Caki2 (cell line): ENCODE measurements around the gene DGKH. TPM values are rescaled to one million over a fixed set of nuclear protein-coding genes. Genes with fewer than 3 reads are reported as not detected.

Experiments used
- DNase-seq: peaks from one replicate; pipeline ENCODE4 v3.0.0-alpha.2; 2015; ENCODE audit warnings: low read depth
- in situ Hi-C: cut with HindIII; loops from 2 replicates; pipeline ENCODE4 v1.10.0; 2016; ENCODE audit warnings: low sequenced_read_pairs, low pct_unique_long_range_greater_than_20kb, mixed read lengths
- total RNA-seq: library from RNA; depleted of rRNA; stranded (reverse); fragments of >200 nt; shearing (Covaris generic); gene quantifications from 2 replicates; pipeline ENCODE4 v1.2.3, GENCODE V29; 2014; ENCODE audit warnings: low replicate concordance; rRNA removed

Gene DGKH
- total RNA-seq, 1 experiment from 2014 or later, result 1.9 TPM

- in situ Hi-C loops, result no loop called here
- DNase-seq, result no peak
Observed at GRCh38 chr13:42275098-42275471, 226.6 kb downstream of the DGKH start.

GRCh38 chr13:42275506-42275905 is 227.1 kb downstream of the DGKH start:
- in situ Hi-C loops, result no loop called here
- DNase-seq, result no peak

GRCh38 chr13:42276683-42277082 is 228.2 kb downstream of the DGKH start:
- DNase-seq, result no peak
- in situ Hi-C loops, result no loop called here

DNA sequence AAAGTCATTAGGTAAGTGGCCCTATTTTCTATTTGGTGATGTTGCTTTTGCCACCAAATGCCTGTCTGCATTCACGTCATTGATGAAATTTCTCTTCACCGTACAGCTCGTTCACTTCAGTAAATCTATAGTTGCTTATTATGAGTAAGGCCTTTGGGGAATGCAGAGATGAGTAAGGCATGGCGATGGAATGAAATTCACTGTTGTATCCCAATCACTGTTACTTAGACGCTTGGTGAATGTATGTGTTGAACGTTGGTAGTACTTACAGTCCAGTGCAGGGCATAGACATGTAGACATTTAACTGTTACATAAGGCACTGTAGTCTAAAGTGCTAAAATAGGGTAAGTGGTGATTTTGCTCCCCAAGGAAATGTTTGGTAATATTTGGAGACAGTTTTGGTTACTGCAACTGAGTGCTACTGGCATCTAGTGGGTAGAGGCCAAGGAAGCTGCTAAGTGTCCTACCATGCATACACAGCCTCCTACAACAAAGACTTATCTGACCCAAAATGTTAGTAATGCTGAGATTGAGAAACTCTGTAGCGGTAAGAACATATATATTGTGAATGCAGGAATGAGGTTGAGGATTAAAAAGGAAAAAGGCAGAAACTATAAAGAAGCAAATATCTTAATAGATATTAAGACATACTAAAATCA is 229.3 kb downstream of the DGKH start:
- in situ Hi-C loops, result no loop called here
- no peak for DNase-seq

DNA sequence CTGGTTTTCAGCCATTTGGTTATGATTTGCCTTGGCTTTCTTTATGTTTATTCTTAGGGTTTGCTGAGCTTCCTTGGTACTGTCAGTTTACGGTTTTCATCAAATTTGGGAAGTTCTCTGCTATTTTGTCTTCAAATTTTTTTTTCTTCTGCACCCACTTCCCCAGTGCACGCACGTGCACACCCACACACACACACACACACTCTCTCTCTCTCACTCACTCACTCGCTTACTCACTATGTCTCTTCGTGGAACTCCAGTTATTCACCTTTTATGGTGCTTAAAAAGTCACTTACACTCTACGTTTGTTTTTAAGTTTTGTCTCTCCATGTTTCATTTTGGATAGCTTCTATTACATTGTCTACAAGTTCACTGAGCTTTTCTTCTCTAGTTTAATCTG is 230.6 kb downstream of the DGKH start:
- in situ Hi-C loops, result no loop called here
- no peak for DNase-seq

- in situ Hi-C loops, result no loop called here
- no peak for DNase-seq
Observed at GRCh38 chr13:42279986-42280385, 231.5 kb downstream of the DGKH start.

GRCh38 chr13:42280537-42280936 is 232.1 kb downstream of the DGKH start:
- in situ Hi-C loops, result no loop called here
- no peak for DNase-seq

DNA sequence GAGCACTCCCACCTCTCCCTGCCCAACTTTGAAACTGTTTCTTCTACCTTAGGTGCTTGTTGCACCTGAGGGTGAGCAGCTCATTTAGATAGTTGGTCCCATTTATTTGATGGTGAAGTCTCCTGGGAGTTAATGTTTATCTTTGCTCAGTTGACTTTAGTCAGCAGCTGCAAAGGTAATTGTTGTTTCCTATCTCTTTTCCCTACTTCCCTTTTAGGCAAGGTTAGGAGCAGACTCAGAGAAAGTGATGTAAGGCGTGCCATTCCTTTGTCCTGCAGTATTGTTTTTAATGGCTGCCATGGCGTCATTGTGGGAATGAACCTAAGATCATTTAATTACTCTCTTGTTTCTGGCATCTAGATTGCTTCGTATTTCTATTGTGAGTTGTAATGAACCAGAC is 235.1 kb downstream of the DGKH start:
- no peak for DNase-seq
- in situ Hi-C loops, result no loop called here

GRCh38 chr13:42284068-42284467 is 235.6 kb downstream of the DGKH start:
- DNase-seq, result no peak
- in situ Hi-C loops, result no loop called here

Other genes starting within 250 kb of the DGKH start
- gene VWA8, start 87.5 kb upstream of the DGKH start, total RNA-seq, result 8.8 and 9.9 TPM in 2 replicates
- gene AKAP11, start 223.5 kb downstream of the DGKH start, total RNA-seq, result 6.0 and 8.4 TPM in 2 replicates